GM18861 (cell line): ENCODE data around the gene ZNF581.

Source experiments
- ATAC-seq: cut with Tn5 transposase; IDR thresholded peaks from one replicate; pipeline ENCODE4 v1.9.1; 2021; ENCODE audit not compliant: unreplicated experiment

Gene ZNF581

GRCh38 chr19:55625004-55625326, 18.5 kb upstream of the ZNF581 start:
- no peak for ATAC-seq

- no peak for ATAC-seq
These were observed 17.1 kb upstream of the ZNF581 start for GRCh38 chr19:55626350-55626749.

GRCh38 chr19:55632463-55632834, 11.0 kb upstream of the ZNF581 start:
- ATAC-seq: no peak

DNA sequence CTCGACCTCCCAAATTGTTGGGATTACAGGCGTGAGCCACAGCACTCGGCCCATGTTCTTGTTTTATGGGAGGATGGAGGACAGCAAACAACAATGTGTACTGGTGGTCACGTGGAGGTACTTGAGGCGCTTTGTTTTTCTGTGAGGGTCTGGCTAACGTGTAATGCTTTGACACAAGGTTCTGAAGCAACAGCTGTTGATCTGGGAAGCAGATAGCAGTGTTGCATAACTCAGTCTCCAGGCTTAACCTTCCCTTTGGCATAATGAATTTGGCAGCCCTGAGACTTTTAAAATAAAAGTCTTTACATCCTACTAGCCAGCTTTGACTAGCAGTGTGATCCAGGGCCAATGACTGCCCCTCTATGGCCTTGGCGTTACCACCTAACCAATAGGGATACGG, 9.6 kb upstream of the ZNF581 start:
- no peak for ATAC-seq

- no peak for ATAC-seq
These were observed 8.1 kb upstream of the ZNF581 start for GRCh38 chr19:55635334-55635717.

- no peak for ATAC-seq
These were observed 7.5 kb upstream of the ZNF581 start for GRCh38 chr19:55635856-55636440.

DNA sequence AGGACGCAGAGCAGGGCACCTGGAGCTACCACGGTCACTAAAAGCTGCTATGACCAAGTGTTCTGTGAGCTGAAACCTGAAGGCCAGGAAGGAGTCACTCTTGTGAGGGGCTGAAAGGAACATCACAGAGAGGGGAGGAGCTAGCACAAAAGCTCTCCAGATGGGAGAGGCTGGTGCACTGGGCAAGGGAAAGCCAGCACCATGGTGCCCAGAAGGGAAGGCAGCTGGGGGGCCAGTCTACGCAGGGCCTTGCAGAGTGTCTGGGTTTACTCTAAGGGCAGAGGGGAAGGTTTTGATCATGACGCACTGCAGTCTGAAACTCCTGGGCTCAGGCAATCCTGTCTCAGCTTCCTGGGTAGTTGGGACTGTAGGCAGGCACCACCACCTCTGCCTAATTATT, 6.7 kb upstream of the ZNF581 start:
- ATAC-seq: no peak

GRCh38 chr19:55637534-55637933, 5.9 kb upstream of the ZNF581 start:
- ATAC-seq: no peak

DNA sequence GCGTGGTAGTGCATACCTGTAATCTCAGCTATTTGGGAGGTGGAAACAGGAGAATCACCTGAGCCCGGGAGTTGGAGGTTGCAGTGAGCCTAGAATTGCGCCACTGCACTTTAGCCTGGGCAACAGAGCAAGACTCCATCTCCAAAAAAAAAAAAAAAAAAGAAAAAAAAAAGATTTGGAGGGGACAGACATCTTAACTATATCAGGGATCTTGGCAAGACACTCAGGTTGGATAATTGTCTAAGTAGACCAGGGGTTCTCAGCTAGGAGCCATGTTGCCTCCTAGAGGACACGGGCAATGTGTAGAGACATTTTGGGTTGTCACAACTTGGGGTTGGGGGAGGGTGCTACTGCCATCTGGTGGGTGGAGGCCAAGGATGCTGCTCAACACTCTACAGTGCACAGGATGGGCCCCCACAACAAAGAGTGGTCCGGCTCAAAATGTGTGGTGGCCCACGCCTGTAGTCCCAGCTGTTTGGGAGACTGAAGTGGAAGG, 4.5 kb upstream of the ZNF581 start:
- no peak for ATAC-seq

DNA sequence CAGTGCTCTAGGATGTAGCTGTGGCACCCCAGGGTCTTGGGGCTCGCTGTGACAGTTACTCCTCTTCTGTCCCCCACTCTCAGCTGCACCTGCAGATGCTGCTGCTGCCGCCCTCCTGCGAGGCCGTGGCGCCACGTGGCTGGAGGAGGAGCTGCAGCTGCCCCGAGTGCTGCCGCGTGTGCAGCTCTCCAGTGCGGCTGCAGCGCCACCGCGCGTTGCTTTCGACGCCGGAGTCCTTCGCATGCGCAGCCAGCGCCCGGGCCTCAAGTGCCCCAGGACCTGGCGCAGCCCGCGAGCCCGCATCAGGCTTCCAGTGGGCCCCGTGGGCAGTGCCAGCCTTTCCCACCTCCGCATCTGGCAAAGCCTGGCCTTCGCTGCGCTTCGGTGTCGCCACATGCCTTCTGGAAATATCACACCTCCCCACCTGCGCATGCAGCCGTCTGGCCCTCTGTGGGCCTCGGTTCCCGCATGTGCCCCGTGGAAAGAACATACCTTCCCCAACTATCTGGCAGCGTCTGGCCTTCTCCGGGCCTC, 3.3 kb upstream of the ZNF581 start:
- ATAC-seq: no peak

DNA sequence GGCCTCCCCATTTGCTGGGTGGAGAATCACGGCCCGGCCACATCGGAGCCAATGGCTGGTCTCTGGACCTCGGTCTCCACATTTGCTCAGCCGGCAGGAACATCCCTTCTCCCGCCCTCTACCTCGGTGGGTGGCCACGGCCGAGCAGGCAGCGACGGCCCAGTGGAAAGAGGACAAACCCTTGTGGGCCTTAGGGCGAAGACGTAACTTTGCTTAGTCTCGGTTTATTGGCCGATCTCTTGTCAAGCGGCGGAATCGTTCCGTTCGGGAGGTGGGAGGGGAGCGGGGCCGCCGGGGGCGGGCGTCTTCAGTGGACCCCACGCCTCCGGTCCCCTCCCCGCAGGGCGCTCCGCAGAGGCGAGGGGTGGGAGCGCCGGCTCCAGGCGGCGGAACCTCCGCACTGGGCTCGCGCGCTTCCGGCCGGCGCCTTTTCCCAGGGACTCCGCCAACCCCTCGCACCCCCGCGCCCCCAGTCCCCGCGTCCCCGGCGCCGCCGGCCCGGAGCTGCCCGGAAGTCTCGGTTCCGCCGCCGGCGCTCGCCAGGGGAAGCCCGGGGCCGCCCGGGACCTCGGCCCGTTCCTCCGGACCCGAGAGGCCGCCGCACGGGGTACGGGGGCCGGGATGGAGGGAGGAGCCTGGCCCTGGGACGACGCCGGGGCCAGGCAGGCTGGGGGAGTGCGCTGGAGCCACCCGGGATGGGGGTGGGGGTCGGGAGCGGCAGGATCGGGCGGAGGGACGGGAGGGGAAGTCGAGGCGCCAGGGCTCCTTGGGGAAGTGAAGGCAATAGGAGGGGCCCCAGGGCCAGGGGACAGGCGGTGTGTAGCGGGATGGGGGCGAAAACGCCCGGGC, 2.6 kb upstream of the ZNF581 start, which contains the start of gene ZNF580:
TSS of gene ZNF580 (plus strand) at position 426 of the 849 bp plus-strand sequence. CDS start 1,507 bp downstream, outside the sequence.
- no peak for ATAC-seq

DNA sequence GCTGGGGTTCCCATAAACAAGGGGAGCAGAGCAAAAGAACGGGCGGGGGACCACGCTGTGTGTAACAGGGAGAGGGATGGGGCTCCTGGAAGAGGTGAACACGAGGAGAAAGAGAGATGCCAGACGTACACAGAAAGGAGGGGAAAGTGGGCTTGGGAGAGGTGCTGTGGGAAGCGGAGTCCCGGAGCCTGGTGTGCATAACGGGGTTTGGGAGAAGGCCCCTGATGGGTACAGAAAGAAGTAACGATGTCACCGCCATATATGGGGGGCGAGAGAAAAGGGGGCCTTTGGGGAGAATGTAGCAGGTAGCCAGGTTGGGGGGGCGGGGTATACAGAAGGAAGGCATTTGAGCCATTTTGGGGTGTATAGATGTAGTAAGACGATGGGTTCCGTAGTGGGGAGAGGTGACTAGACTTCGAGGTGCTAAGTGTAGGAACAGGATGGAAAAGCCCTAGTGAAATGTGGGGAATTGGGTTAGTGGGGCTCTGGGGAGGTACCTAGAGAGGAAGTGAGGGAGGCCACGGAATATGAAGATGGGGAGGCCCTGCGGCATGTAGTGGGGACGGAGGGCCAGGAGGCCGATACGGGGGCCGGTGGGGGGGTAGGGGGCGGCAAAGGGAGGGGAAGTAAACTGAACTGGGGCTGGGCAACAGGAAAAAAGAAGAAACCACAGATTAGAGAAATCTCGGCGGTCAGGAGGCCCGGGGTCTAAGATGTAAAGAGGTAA, 1.9 kb upstream of the ZNF581 start:
- ATAC-seq: no peak

- no peak for ATAC-seq
These were observed 1.1 kb upstream of the ZNF581 start for GRCh38 chr19:55642153-55643002.

DNA sequence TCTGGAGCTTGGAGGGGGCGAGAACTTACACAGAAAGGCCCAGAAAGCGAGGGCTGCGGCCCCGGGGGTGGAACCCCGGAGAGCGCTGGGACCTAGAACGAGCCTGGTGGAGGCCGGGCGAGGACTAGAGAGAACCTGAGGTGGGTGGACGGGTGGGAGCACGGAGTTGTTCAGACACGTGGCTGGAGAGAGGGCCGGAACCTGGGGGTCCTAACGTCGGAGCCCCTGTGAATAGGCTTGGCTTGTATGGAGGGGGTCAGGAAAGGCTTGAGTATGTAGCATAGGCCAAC, 383 bp downstream of the ZNF581 start:
- ATAC-seq: no peak

GRCh38 chr19:55644191-55644833, 863 bp downstream of the ZNF581 start:
- ATAC-seq: no peak

DNA sequence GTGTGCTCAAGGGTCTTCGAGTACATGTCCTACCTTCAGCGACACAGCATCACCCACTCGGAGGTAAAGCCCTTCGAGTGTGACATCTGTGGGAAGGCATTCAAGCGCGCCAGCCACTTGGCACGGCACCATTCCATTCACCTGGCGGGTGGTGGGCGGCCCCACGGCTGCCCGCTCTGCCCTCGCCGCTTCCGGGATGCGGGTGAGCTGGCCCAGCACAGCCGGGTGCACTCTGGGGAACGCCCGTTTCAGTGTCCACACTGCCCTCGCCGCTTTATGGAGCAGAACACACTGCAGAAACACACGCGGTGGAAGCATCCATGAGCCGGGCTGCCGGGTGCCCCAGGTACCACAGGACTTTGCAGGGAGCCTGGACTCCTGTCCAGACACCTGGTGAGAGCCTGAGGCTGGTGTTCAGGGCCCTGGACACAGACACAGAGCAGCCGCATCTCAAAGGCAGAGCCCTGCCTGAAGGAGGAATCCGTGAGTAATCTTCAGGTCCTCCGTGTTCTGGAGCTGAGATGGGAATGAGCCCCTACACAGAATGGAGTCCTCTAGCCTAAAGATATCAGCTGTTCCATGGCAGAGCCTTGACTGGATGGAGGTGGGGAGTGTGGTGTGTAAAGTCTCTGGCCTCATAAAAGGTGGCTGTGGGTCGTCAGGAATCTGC, 1.5 kb downstream of the ZNF581 start:
- no peak for ATAC-seq

DNA sequence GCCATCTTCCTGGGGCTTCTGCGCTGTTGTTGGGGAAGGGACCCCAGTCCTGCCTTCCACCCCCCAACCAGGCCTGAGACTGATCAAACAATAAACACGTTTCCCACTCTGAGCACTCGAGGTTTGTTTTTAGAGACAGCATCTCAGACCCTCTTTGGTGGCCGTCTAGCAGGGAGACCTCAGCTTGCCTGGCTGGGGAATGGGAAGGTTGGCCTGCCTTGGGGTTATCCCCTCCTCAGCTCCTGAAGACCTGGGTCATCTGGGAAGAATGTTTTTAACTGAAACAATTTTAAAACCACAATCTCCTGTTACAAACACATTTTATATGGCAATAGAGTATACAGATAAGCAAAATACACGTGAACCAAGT, 2.0 kb downstream of the ZNF581 start:
- ATAC-seq: no peak

GRCh38 chr19:55646889-55647731, 3.7 kb downstream of the ZNF581 start:
- no peak for ATAC-seq
